ENCODE measurements around the gene FOXF1.

The FOXF1 gene

GRCh38 chr16:86554917-86555703 lies 44.8 kb downstream of the FOXF1 start, which contains the start of gene MTHFSD:
Gene MTHFSD (minus strand): TSS chr16:86555235. CDS start chr16:86555184, 51 bp downstream.
- DNase-seq (ENCODE audit: low read depth) = no peak
- H3K4me3 ChIP-seq (ENCODE audit: control insufficient read depth, low read depth, low read length) = peak within 1 kb of the TSS; percentile 91
- no peak for TF ChIP-seq CTCF (IDR thresholded peaks at IDR 0.05; ENCODE audit: control insufficient read depth, insufficient read depth, low read depth, low read length, missing control alignments)

- no peak for DNase-seq (ENCODE audit: low read depth)
- H3K4me3 ChIP-seq (ENCODE audit: control insufficient read depth, low read depth, low read length) = peak overlapping the region; percentile 91
- TF ChIP-seq CTCF (IDR thresholded peaks at IDR 0.05; ENCODE audit: control insufficient read depth, insufficient read depth, low read depth, low read length, missing control alignments) = no peak
Observed at GRCh38 chr16:86555704-86556075, 45.4 kb downstream of the FOXF1 start.

- no peak overlapping the region for H3K4me3 ChIP-seq (ENCODE audit: control insufficient read depth, low read depth, low read length)
- DNase-seq (ENCODE audit: low read depth) = no peak
- no peak for TF ChIP-seq CTCF (IDR thresholded peaks at IDR 0.05; ENCODE audit: control insufficient read depth, insufficient read depth, low read depth, low read length, missing control alignments)
Observed at GRCh38 chr16:86556576-86556975, 46.2 kb downstream of the FOXF1 start.

- TF ChIP-seq CTCF (IDR thresholded peaks at IDR 0.05; ENCODE audit: control insufficient read depth, insufficient read depth, low read depth, low read length, missing control alignments) = no peak
- H3K4me3 ChIP-seq (ENCODE audit: control insufficient read depth, low read depth, low read length) = no peak overlapping the region
- no peak for DNase-seq (ENCODE audit: low read depth)
Observed at GRCh38 chr16:86557587-86557986, 47.3 kb downstream of the FOXF1 start.

- DNase-seq (ENCODE audit: low read depth) = no peak
- TF ChIP-seq CTCF (IDR thresholded peaks at IDR 0.05; ENCODE audit: control insufficient read depth, insufficient read depth, low read depth, low read length, missing control alignments) = no peak
- no peak overlapping the region for H3K4me3 ChIP-seq (ENCODE audit: control insufficient read depth, low read depth, low read length)
Observed at GRCh38 chr16:86558355-86559193, 48.2 kb downstream of the FOXF1 start.

- no peak overlapping the region for H3K4me3 ChIP-seq (ENCODE audit: control insufficient read depth, low read depth, low read length)
- TF ChIP-seq CTCF (IDR thresholded peaks at IDR 0.05; ENCODE audit: control insufficient read depth, insufficient read depth, low read depth, low read length, missing control alignments) = no peak
- DNase-seq (ENCODE audit: low read depth) = no peak
Observed at GRCh38 chr16:86559802-86560305, 49.5 kb downstream of the FOXF1 start.
